GM18526 (cell line): Measurements from ENCODE around the gene R3HDM2.

Experiments used
- POLR2A ChIP-seq: IDR thresholded peaks from 3 replicates; pipeline ENCODE4 v1.6.1; 2011; ENCODE audit not compliant: insufficient read length; ENCODE audit errors: extremely low read depth

R3HDM2 gene

GRCh38 chr12:57341275-57341990 lies 89.4 kb downstream of the R3HDM2 start:
- TF ChIP-seq POLR2A, result no peak

- no peak for TF ChIP-seq POLR2A
These were observed 90.7 kb downstream of the R3HDM2 start for GRCh38 chr12:57340104-57340503.

GRCh38 chr12:57334219-57334618 lies 96.6 kb downstream of the R3HDM2 start:
- no peak for TF ChIP-seq POLR2A

- no peak for TF ChIP-seq POLR2A
These were observed 98.1 kb downstream of the R3HDM2 start for GRCh38 chr12:57332646-57333312.

GRCh38 chr12:57330992-57331391 lies 99.9 kb downstream of the R3HDM2 start:
- TF ChIP-seq POLR2A, result no peak

GRCh38 chr12:57329219-57329618 lies 101.6 kb downstream of the R3HDM2 start:
- TF ChIP-seq POLR2A, result no peak

- no peak for TF ChIP-seq POLR2A
These were observed 105.4 kb downstream of the R3HDM2 start for GRCh38 chr12:57325395-57325794.

- no peak for TF ChIP-seq POLR2A
These were observed 107.4 kb downstream of the R3HDM2 start for GRCh38 chr12:57323416-57323815.

GRCh38 chr12:57320639-57321038 lies 110.2 kb downstream of the R3HDM2 start:
- TF ChIP-seq POLR2A, result no peak

- no peak for TF ChIP-seq POLR2A
These were observed 111.0 kb downstream of the R3HDM2 start for GRCh38 chr12:57319678-57320469.

GRCh38 chr12:57315681-57316080 lies 115.2 kb downstream of the R3HDM2 start:
- no peak for TF ChIP-seq POLR2A

GRCh38 chr12:57309420-57309819 lies 121.4 kb downstream of the R3HDM2 start:
- TF ChIP-seq POLR2A, result no peak

GRCh38 chr12:57300961-57301584 lies 129.8 kb downstream of the R3HDM2 start:
- no peak for TF ChIP-seq POLR2A

- TF ChIP-seq POLR2A, result no peak
These were observed 131.3 kb downstream of the R3HDM2 start for GRCh38 chr12:57299514-57300016.

- TF ChIP-seq POLR2A, result no peak
These were observed 134.6 kb downstream of the R3HDM2 start for GRCh38 chr12:57296291-57296690.

GRCh38 chr12:57280211-57281062 lies 150.4 kb downstream of the R3HDM2 start:
- TF ChIP-seq POLR2A, result peak; percentile 41
